Sigmoid colon (tissue), 4 donors: ENCODE data around the gene KRTAP10-5.

Experiments
- EP300 ChIP-seq, 4 donors: sonication (generic); formaldehyde crosslinking; IDR thresholded peaks; one replicate each; pipeline ENCODE4 v1.6.1; 2017; ENCODE audit warnings: antibody characterized with exemption in 4 of 4
- POLR2A ChIP-seq, 2 donors: fragments of 450-650 bp; IDR thresholded peaks; one replicate each; pipeline ENCODE4 v1.6.1; 2016; ENCODE audit warnings: antibody characterized with exemption in 2 of 2, mild to moderate bottlenecking in 2 of 2, moderate library complexity in 2 of 2
- POLR2AphosphoS5 ChIP-seq, 4 donors: sonication (generic); formaldehyde crosslinking; IDR thresholded peaks; one replicate each; pipeline ENCODE4 v1.6.1; 2017; ENCODE audit warnings: antibody characterized with exemption in 4 of 4
- TF ChIP-seq, protein P1 (sequence below), 4 experiments: fragments of 450-650 bp in 3 of 4; fragments of 200-600 bp in 1 of 4; IDR thresholded peaks; one replicate each; pipeline ENCODE4 v1.5.1; 2016 to 2019; ENCODE audit warnings: antibody characterized with exemption in 4 of 4, mild to moderate bottlenecking in 3 of 4, moderate library complexity in 2 of 4

DNA sequence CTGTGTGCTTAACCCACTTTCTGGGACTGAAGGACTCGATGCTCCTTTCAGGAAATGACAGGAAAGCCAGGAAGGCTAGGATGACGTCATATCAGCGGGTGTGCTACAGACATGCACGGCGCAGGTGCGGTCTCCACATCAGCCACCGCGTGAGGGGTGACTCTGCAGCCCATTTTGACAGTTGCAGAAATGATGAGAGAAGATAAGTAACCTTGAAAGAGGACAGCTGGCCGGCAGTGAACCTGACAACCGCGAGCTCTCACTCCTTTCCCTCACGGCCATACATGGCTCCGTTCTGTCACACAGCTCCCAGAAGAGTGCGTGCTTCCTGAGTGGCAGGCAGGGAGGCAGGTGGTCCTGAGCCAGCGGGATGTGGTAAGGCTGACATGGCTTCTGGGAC is 1.7 kb upstream of the KRTAP10-5 start:
- TF ChIP-seq, protein P1, sequence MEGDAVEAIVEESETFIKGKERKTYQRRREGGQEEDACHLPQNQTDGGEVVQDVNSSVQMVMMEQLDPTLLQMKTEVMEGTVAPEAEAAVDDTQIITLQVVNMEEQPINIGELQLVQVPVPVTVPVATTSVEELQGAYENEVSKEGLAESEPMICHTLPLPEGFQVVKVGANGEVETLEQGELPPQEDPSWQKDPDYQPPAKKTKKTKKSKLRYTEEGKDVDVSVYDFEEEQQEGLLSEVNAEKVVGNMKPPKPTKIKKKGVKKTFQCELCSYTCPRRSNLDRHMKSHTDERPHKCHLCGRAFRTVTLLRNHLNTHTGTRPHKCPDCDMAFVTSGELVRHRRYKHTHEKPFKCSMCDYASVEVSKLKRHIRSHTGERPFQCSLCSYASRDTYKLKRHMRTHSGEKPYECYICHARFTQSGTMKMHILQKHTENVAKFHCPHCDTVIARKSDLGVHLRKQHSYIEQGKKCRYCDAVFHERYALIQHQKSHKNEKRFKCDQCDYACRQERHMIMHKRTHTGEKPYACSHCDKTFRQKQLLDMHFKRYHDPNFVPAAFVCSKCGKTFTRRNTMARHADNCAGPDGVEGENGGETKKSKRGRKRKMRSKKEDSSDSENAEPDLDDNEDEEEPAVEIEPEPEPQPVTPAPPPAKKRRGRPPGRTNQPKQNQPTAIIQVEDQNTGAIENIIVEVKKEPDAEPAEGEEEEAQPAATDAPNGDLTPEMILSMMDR (IDR thresholded peaks at IDR 0.05) = no peak
- TF ChIP-seq POLR2A (IDR thresholded peaks at IDR 0.05) = no peak
- TF ChIP-seq POLR2AphosphoS5 (IDR thresholded peaks at IDR 0.05) = no peak
- no peak for TF ChIP-seq EP300 (IDR thresholded peaks at IDR 0.05)
